Activated CD8-positive, alpha-beta memory T cell treated with anti-CD3 and anti-CD28 coated beads for 36 hours (primary cell): Measurements from ENCODE around the gene ATG14. TPM values are rescaled to one million over a fixed set of nuclear protein-coding genes. Genes with fewer than 3 reads are reported as not detected.
"Not testable (repeated sequence)": the region's sequence is repeated elsewhere in the genome, so short reads cannot be mapped to it uniquely, and the experiment has no call there.

Source experiments
- CTCF ChIA-PET: fragments of 350-600 bp; sonication (Branson Sonifier 250); formaldehyde crosslinking; loops from one replicate; lab custom pipeline; 2021; ENCODE audit warnings: antibody characterized with exemption; lab: Charles Lee
- POLR2A ChIA-PET: fragments of 350-600 bp; sonication (Branson Sonifier 250); formaldehyde crosslinking; loops from one replicate; lab custom pipeline; 2021; ENCODE audit warnings: antibody characterized with exemption; lab: Charles Lee
- total RNA-seq, 2 experiments: library from RNA; stranded (reverse); gene quantifications; one replicate each; pipeline ENCODE4 v1.2.3, GENCODE V29; 2021

The ATG14 gene
- total RNA-seq, 2 experiments from 2014 or later = 6.7 to 6.8 TPM

DNA sequence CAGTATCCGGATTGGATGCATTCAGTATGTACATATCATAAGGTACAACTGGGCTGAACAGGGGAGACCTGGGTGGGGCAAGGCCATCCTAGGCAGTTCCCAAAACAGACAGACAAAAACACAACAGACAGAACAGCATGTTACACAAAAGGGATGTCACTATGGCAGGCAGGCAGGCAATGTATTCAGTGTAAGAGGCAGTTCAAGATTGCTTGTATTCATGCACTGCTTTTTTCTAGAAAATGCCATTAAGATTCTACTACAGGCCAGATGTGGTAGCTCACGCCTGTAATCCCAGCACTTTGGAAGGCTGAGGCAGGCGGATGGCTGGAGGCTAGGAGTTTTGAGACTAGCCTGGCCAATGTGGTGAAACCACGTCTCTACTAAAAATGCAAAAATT, 25.3 kb upstream of the ATG14 start:
- CTCF ChIA-PET = interaction anchor here (0.9 to 1.9 kb wide), 2 partner anchors 10 to 228 kb away, joined by 4 to 9 read pairs; no protein-coding TSS in a partner anchor
- POLR2A ChIA-PET = no interaction called here

DNA sequence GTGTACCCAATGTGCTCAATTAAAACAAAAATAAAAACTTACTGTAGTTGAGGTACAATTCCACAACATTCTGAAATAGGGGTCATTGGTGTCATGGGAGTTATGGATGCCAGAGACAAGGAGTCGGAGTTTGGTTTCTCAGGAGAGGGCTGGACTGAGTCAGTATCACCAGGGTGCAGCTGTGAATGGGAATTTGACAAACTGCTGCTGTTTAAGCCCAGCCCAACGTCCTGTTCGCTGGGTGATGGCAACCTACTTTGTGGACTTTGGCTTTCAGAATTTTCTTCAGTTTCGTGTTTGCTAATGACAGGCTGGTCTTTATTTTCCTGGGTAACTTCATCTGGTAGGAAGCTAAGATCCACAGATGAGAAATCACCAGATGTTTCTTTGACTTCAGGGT, 24.9 kb upstream of the ATG14 start:
- ChIA-PET CTCF (interaction anchor here (0.9 to 1.9 kb wide), 2 partner anchors 10 to 229 kb away, joined by 4 to 9 read pairs; no protein-coding TSS in a partner anchor), POLR2A (no interaction called here)

DNA sequence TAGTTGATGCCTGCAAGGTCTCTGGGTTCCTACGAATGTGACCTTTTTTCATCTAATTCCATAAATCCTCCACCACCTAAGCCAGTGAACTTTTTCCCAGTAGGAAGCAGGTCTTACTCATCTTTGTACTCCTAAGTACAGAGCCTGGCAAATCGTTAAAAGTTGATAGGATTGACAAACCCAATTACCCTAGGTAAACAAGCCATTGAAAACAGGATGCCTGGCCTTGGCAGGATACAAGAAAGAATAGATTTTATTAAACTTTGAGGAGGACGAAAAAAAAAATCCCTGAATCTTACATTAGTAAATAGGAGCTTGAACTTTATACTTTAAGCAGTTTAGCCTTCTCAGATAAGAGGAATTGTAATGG, 23.2 kb upstream of the ATG14 start:
- ChIA-PET POLR2A (no interaction called here), CTCF (interaction anchor here (0.6 to 0.9 kb wide), 2 partner anchors 85 to 164 kb away, joined by 3 read pairs; no protein-coding TSS in a partner anchor)

DNA sequence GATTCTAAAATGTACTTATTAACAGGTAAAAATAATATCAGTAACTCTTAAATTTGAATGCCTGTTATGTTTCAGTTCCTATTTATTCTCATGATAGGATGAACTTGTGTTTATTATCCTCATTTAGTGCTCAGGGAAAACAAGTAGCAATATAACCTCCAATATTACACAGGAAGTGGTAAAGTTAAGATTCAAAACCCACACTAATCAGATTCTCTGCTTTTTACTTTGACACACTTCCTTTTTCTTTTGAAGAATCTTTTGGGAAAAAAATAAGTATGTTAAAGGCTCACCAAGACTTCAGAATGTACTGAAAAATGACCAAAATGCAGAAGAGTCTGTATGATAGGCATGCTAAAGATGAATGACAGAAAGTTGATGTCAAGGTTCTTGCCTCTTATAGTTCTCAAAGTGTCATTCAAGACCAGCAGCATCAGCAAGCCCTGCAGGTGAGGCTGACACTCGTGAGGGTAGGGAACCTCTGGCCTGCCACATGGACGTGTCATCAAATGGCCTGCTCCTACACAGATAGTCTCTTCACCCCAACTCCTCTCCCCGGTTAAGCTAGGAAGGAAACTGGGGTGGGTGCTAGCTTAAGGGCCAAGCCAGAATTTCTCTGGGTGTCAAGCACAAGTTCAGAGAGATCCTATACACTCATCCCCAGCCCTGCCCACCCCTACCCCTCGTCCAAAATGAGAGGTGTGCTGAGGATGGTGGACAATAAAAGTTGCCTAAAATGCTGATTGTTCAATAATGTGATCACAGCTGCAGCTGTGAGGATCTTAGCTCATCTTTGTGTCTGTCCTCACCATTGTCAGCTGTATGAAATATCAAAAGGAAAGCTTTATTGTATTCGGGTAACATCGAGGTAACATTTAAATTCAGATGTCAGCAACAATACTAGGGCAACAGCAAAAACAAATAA, 22.5 kb upstream of the ATG14 start:
- POLR2A ChIA-PET = no interaction called here
- CTCF ChIA-PET = interaction anchor here (0.6 to 0.9 kb wide), 3 partner anchors 84 to 164 kb away, joined by 3 read pairs; no protein-coding TSS in a partner anchor

DNA sequence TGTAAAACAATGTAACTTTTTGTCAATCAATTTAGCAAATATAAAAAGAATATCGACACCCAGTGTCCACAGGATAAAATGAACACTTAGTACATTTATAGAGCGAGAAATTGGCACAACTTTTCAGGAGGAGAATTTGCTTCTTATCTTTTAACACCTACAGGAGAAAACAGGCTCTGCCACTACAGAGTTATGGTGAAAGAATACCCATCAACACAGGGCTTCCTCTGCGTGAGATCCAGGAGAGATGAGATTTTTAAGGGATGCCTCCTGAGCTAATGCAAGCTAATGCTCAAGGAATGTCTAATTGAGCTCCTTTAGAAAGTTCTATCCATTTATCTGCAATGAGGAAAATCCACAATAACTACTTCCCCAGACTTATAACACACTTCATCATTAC, 21.0 kb upstream of the ATG14 start:
- POLR2A ChIA-PET = interaction anchor here (0.6 kb wide), 1 partner anchor 144 kb away, joined by 7 read pairs; no protein-coding TSS in a partner anchor

DNA sequence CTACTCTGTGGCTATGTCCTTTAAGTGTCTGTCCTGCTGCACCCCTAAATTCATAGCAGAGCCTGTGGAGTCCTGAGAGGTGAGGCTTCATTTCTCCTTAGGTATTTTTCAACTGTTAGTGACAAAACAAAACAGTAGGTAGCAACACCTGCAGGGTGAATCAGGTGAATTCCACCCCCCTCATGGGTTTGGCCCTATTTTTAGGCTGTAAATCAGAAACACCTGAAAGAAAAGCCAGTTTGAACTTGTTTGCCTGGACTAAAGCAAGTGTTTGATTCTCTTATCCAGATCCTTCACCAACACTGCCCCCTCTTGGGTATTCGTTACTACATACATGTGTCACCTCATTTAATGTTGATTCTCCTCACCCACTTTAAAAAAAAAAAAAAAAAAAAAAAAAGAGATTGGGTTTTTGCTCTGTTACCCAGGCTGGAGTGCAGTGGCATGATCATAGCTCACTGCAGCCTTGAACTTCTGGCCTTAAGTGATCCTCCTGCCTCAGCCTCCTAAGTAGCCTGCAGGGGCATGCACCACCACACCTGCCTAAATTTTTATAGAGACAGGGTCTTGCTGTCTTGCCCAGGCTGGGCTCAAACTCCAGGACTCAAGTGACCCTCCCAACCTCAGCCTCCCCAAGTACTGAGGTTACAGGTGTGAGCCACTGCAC, 18.5 kb upstream of the ATG14 start:
- ChIA-PET POLR2A (no interaction called here), CTCF (interaction anchor here (0.6 to 1.2 kb wide), 4 partner anchors 14 to 1210 kb away, joined by 3 read pairs; no protein-coding TSS in a partner anchor)

More for the DNA sequence above, 21.0 kb upstream of the ATG14 start:
- CTCF ChIA-PET = interaction anchor here (0.7 to 1.2 kb wide), 4 partner anchors 18 to 365 kb away, joined by 3 read pairs; no protein-coding TSS in a partner anchor

DNA sequence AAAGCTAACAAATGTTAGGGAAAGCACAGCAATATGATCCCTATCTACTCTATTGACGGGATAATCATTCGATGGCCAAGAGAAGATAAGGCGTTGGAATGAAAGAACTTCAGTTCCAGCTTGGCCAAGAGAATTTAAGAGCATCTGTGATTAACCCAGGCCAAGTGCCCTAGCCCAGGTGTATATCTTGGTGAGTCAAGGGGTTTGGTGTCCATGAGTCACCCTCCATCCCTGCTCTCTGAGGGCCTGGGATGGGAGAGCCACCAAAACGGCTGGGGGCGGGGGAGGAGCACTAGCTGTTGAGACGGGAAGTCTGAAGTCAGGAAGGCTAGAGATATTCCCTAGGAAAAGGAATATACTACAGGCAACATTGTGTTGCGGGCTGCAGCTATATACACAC, 15.8 kb upstream of the ATG14 start:
- ChIA-PET CTCF (interaction anchor here (1.2 to 3.0 kb wide), 2 partner anchors 10 to 157 kb away, joined by 4 to 10 read pairs; no protein-coding TSS in a partner anchor), POLR2A (no interaction called here)

DNA sequence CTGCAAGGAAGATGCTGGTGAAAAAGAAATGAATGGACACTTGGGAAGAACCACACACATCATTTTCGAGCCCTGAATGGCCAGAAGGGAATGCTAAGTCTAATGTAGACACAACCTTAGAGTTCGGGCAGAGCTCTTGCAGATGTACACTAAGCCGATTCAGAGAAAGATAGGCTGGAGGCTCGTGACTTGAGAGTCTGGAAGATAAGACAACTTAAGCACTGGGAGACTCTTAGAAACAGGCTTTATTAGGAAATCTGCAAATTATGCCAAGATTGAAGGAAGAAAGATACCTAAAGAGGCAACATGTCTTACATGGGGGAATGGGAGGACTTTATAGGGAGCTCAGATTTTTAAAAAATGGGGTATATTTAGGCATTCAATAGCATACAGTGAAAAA, 15.3 kb upstream of the ATG14 start:
- ChIA-PET POLR2A (no interaction called here), CTCF (interaction anchor here (1.2 to 3.0 kb wide), 2 partner anchors 9 to 156 kb away, joined by 4 to 10 read pairs; no protein-coding TSS in a partner anchor)

DNA sequence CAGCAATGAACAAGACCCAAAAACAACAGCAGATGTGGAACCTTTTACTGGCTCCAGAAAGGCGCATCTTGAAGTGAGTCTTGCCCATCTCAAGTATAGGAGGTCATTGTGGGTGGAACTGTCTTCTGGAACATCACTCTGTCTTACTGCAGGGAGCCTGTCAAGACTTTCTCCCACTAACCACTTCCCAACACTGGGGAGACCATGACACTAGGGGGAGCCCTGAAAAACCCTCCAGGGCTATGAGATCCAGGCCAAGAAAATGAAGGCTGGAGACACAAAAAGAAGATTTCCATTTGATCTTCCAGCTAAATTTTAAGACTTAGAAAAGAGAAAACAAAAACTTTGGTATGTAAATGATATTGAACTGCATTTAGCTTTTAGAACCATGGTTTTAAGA, 13.5 kb upstream of the ATG14 start:
- ChIA-PET POLR2A (no interaction called here), CTCF (interaction anchor here (1.0 kb wide), 1 partner anchor 13 kb away, joined by 3 read pairs; no protein-coding TSS in a partner anchor)

DNA sequence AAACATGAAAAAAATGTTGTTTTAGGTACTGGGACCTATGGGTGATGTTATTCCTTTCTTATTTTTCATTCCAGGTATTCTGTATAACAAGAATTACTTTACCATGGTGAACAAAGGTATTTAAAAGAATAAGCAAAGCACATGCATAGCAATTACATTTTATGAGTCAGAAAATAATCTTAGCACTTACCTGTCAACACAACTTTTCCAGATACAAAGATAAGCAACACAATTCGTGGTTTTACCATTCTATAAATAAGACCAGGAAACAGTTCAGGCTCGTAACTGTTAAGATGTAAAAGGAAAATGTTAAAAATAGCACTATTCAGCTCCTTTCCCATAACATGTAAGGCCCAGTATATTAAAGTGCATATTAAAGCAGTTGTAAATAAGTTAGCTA, 12.3 kb upstream of the ATG14 start:
- CTCF ChIA-PET = interaction anchor here (1.2 kb wide), 1 partner anchor 17 kb away, joined by 3 read pairs; no protein-coding TSS in a partner anchor
- POLR2A ChIA-PET = no interaction called here

DNA sequence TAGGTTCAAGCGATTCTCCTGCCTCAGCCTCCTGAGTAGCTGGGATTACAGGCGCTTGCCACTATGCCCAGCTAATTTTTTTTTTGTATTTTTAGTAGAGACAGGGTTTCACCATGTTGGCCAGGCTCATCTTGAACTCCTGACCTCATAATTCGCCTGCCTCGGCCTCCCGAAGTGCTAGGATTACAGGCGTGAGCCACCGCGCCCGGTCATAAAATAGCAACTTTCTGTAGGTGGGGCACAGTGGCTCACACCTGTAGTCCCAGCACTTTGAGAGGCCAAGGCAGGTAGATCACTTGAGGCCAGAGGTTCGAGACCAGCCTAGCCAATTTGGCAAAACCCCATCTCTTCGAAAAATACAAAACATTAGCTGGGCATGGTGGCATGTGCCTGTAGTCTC, 10.7 kb upstream of the ATG14 start:
- CTCF ChIA-PET, POLR2A ChIA-PET: not testable (repeated sequence)

DNA sequence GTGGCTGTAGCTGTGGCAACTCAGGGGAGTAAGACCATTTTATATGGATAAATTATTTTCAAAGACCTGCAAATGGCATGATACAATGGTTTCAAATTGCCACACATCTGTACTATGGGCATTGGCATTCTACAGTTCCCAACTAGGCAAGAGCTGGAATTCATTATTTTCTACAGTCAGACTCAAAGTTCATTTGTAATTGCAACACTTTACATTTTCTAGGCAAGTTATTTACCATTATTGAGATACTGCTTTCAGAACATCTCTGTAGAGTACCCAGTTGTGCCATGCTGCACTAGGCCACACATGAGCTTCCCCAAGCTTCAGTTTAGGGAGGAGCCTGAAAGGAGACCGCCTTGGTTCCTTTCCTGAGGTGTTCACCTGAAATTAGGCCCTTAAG, 8.0 kb upstream of the ATG14 start:
- ChIA-PET CTCF (no interaction called here), POLR2A (no interaction called here)

DNA sequence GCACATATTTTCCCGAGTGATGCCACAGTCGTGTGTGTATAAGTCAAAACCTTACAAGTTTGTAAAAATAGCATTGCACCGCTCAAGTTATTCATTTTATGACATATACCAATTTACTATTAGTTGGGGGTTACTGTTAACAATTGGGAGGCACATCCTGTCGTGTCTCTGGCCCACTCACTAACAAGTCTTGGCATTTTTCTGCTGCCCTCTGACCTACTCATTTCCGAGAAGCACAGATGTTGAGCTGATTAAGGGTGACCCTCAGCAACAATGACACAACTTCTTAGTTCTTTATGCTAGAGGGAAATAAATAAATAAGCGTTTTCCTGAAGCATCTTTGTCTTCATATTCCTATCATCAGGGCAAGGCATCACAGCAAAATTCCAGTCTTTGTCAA, 6.8 kb upstream of the ATG14 start:
- POLR2A ChIA-PET = no interaction called here
- CTCF ChIA-PET = interaction anchor here (3.1 kb wide), 1 partner anchor 10 kb away, joined by 10 read pairs; no protein-coding TSS in a partner anchor

DNA sequence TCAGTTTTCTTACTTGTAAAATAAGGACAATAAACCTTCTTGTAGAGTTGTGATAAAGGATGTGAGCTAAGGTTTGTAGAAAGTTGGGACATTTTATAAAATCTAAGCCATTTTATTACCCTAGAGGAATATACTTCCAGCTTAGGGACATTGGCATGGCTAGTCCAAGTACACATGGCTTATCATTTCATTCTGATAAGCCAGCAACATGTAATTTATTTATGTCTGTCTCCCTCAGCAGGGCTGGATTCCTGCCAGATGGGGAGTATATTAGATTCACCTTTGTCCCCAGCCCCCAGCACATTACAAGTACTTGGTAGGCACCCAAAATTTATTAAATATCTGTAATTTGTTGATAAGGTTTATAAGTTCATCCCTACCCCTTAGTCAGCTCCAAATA, 6.3 kb upstream of the ATG14 start:
- POLR2A ChIA-PET = no interaction called here
- CTCF ChIA-PET = interaction anchor here (3.1 kb wide), 1 partner anchor 10 kb away, joined by 10 read pairs; no protein-coding TSS in a partner anchor

DNA sequence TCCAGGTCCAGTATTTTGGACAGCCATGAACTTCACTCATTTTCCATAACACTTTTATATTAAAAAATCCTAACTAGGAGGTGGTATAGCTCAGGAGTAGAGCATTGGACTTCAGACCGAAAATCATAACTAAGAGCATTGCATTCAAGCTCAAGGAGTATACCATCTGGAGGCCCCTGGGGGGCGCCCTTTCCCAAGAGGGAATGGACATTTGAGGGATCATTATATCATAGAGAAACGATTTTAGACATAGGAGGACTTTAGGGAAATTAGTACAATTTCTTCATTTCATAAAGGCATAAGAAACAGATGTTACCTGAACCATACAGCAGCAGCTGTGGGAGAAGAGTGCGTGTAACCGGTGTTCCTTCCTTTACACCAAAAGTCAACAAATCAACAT, 5.2 kb upstream of the ATG14 start:
- ChIA-PET POLR2A (no interaction called here), CTCF (interaction anchor here (3.1 kb wide), 1 partner anchor 11 kb away, joined by 10 read pairs; no protein-coding TSS in a partner anchor)

DNA sequence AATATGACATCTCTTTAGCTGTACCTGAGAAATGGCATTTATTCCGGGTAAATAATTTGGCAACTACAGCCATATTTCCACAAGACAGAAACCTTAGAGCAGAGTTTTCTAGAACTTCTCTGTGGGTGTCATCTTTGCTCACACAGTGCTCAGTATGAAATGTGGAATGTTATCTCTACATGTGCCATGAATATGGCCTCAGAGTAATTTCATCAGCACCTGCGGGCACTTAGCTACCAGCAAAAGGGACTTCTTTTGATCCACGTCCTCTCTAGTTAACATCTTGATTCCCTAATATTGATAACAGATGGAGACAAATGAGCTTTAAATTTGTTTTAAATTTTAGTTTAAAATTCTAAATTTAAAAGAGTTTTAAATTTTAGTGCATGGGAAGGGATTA, 2.9 kb upstream of the ATG14 start:
- CTCF ChIA-PET = interaction anchor here (1.0 kb wide), 1 partner anchor 18 kb away, joined by 3 read pairs; no protein-coding TSS in a partner anchor
- POLR2A ChIA-PET = no interaction called here

DNA sequence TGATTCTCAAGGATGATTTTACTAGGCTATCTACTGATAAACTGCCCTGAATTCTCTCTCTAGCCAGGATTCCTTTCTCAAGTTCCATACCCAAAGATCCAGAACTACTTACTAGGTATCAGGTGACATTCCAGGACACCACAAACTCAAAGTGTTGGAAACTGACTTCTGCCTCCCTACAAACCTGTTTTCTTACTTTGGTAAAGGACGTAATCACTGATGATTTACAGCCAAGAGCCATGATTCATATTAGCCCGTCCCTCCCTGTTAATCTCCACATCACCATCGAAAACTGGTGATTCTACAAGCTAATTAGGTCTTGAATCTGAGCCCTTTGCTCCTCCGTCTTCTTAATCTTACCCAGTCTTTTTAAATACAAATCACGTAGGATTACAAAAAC, 1.0 kb upstream of the ATG14 start:
- ChIA-PET POLR2A (interaction anchor here (0.6 kb wide), 1 partner anchor 9 kb away, joined by 3 read pairs; no protein-coding TSS in a partner anchor), CTCF (no interaction called here)

DNA sequence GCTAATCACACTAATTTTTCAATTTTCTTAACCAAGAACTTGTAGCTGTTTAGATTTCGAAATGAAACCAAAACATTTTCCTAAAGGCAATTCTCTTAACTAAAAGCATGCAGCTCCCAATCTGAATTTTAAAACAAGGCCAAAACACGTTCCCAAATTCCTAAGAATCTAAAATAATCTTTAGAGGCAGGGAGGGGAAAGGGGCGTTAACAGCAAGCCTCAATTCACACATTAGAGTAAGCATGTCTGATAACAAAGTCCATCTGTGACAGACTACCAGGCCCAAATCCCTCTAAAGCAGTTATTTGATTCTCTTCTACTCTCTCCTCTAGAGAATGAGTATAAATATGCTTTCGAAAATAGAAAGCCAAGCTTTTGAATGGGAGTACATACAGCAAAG, 754 bp downstream of the ATG14 start:
- POLR2A ChIA-PET = interaction anchor here (0.6 to 0.7 kb wide), 2 partner anchors 32 to 586 kb away, joined by 4 to 8 read pairs; no protein-coding TSS in a partner anchor
- CTCF ChIA-PET = no interaction called here

DNA sequence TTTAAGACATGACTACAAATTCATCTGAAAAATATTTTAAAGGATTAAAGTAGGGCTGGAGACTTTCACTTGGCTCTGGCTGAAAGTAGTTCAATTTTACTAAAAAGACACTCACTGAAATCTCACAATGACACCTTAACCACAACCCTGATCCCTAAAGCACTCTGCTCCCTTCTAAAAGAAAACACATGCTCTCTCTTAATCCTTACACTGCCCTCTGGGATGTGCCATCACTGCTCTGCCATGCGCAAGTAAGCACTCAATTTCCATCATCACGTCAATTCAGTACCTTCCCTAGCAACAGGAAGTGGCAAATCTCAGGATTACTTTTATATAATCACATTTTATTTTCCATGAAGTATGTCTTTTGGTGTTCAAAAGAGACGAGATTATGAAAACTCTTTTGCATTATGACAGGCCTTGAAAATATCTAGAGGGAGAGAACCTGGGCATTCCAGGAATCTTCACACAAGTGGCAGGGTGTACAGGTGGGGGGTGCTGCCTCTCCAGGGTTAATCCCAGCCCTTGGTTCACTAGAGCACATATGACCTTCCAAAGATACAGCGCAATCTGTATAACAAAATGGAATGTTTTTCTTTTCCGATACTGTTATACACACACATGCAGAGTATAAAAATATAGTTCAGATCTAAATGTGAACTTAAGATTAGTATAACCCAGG, 7.3 kb downstream of the ATG14 start:
- POLR2A ChIA-PET = no interaction called here
- CTCF ChIA-PET = no interaction called here
